Measurements from ENCODE around the gene KRTAP4-8. TPM values are rescaled to one million over a fixed set of nuclear protein-coding genes. Genes with fewer than 3 reads are reported as not detected.

KRTAP4-8 gene
- total RNA-seq, 1 experiment from 2014 or later, result not detected

DNA sequence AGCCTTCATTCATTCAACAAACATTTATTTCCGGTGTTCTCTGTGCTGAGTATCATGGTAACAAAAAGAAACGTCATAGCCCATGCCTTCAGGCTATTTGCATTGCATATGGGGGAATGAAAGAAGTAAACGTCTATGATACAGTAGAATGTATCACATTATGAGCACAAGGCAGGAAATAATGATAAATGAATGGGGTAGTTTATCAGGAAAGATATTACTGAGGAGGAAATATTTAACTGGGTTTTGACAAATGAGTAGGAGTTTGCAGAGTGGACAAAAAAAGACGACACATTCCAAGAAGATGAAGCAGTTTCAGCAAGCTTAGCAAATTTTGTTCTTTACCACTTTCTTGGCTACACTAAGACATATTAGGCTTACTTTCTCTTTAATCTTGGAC, 15.3 kb downstream of the KRTAP4-8 start:
- POLR2A ChIA-PET (ENCODE audit: unreplicated experiment), result no interaction called here
- H3K9me2 ChIP-seq (ENCODE audit: insufficient read depth), result no peaks in the 10 kb centered on the region
- no peak overlapping the region for H2AFZ ChIP-seq
- peaks cover 13% of the 10 kb centered on the region for H3K9me3 ChIP-seq (ENCODE audit: insufficient read depth, low read depth)
- TF ChIP-seq EZH2 (IDR thresholded peaks at IDR 0.05; ENCODE audit: low read depth), result no peak
- TF ChIP-seq, protein P1, sequence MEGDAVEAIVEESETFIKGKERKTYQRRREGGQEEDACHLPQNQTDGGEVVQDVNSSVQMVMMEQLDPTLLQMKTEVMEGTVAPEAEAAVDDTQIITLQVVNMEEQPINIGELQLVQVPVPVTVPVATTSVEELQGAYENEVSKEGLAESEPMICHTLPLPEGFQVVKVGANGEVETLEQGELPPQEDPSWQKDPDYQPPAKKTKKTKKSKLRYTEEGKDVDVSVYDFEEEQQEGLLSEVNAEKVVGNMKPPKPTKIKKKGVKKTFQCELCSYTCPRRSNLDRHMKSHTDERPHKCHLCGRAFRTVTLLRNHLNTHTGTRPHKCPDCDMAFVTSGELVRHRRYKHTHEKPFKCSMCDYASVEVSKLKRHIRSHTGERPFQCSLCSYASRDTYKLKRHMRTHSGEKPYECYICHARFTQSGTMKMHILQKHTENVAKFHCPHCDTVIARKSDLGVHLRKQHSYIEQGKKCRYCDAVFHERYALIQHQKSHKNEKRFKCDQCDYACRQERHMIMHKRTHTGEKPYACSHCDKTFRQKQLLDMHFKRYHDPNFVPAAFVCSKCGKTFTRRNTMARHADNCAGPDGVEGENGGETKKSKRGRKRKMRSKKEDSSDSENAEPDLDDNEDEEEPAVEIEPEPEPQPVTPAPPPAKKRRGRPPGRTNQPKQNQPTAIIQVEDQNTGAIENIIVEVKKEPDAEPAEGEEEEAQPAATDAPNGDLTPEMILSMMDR (conservative IDR thresholded peaks at IDR 0.05), result no peak
- BruUV-seq (replicated peaks), result no TSS peak
- CTCF ChIA-PET, result no interaction called here
- no peaks in the 10 kb centered on the region for H3K36me3 ChIP-seq (ENCODE audit: low read depth)
- intact Hi-C loops (cut with micrococcal nuclease; ENCODE audit: unreplicated experiment), result no loop called here
- peaks cover 35% of the 10 kb centered on the region for H3K4me1 ChIP-seq (replicated peaks; ENCODE audit: insufficient read depth)
- no peaks in the 10 kb centered on the region for H3K27me3 ChIP-seq (ENCODE audit: insufficient read depth, low read depth)
- peaks cover 13% of the 10 kb centered on the region for H3F3A ChIP-seq (ENCODE audit: insufficient read depth, low read depth)
- no peaks in the 10 kb centered on the region for H4K20me1 ChIP-seq (ENCODE audit: insufficient read depth)
- DNase-seq, result peak in 1 of 2 experiments; percentile 49
- peak overlapping the region; percentile 69 for H3K27ac ChIP-seq
- no peaks in the 10 kb centered on the region for H3K79me2 ChIP-seq (ENCODE audit: low read depth)
- H3K4me3 ChIP-seq, result no peak overlapping the region; the same call in 1 of the 2 replicates
- H3K4me2 ChIP-seq, result peak overlapping the region; percentile 56

DNA sequence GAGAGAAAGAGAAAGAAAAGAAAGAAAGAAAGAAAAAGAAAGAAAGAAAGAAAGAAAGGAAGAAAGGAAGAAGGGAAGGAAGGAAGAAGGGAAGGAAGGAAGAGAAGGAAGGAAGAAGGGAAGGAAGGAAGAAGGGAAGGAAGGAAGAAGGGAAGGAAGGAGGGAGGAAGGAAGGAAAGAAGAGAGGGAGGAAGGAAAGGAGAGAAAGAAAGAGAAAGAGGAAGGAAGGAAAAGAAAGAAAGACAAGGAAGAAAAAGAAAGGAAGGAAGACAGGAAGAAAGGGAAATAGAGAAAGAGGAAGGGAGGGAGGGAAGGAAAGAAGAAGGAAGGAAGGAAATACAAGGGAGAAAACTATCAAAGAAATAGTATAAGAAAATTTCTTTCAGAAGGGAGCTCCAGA, 21.2 kb downstream of the KRTAP4-8 start:
- no peaks in the 10 kb centered on the region for H3K36me3 ChIP-seq (ENCODE audit: low read depth)
- intact Hi-C loops (cut with micrococcal nuclease; ENCODE audit: unreplicated experiment), result no loop called here
- POLR2A ChIA-PET (ENCODE audit: unreplicated experiment), result no interaction called here
- CTCF ChIA-PET, result no interaction called here
- no peak overlapping the region for H2AFZ ChIP-seq
- H3K9me3 ChIP-seq (ENCODE audit: insufficient read depth, low read depth), result peaks cover 8% of the 10 kb centered on the region; the same call in 1 of the 2 replicates
- no TSS peak for BruUV-seq (replicated peaks)
- H3K4me1 ChIP-seq (replicated peaks; ENCODE audit: insufficient read depth), result no peaks in the 10 kb centered on the region
- no peak overlapping the region for H3K27ac ChIP-seq
- TF ChIP-seq, protein P1 (conservative IDR thresholded peaks at IDR 0.05), result no peak
- no peak for TF ChIP-seq EZH2 (IDR thresholded peaks at IDR 0.05; ENCODE audit: low read depth)
- H3K79me2 ChIP-seq (ENCODE audit: low read depth), result no peaks in the 10 kb centered on the region
- H3K9me2 ChIP-seq (ENCODE audit: insufficient read depth), result no peaks in the 10 kb centered on the region
- H3K4me2 ChIP-seq, result no peak overlapping the region
- H4K20me1 ChIP-seq (ENCODE audit: insufficient read depth), result no peaks in the 10 kb centered on the region
- H3K4me3 ChIP-seq, result no peak overlapping the region
- no peaks in the 10 kb centered on the region for H3K27me3 ChIP-seq (ENCODE audit: insufficient read depth, low read depth)
- H3F3A ChIP-seq (ENCODE audit: insufficient read depth, low read depth), result no peaks in the 10 kb centered on the region
- DNase-seq, result no peak

DNA sequence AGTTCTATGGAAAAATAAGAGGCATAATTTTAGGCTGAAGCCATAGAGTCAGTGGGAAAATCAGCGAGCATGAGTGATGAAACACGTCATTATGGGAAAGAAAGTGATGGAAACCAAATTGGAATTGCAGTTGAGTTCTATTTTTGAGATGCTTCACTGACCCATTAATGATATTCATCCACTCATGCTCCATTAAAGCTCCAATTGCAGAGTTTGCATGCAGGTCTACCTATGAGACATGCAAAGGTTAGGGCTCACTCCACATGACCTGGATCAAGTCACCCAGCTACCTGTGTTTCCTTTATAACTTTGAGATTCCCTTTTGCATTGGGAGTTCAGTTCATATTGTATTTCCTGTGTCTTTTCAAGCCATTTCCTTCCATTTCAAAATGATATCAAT, 24.3 kb downstream of the KRTAP4-8 start:
- H4K20me1 ChIP-seq (ENCODE audit: insufficient read depth), result no peaks in the 10 kb centered on the region
- H3K79me2 ChIP-seq (ENCODE audit: low read depth), result no peaks in the 10 kb centered on the region
- BruUV-seq (replicated peaks), result no TSS peak
- no peak overlapping the region for H2AFZ ChIP-seq
- H3K4me2 ChIP-seq, result no peak overlapping the region
- no peaks in the 10 kb centered on the region for H3F3A ChIP-seq (ENCODE audit: insufficient read depth, low read depth)
- H3K36me3 ChIP-seq (ENCODE audit: low read depth), result no peaks in the 10 kb centered on the region
- CTCF ChIA-PET, result no interaction called here
- intact Hi-C loops (cut with micrococcal nuclease; ENCODE audit: unreplicated experiment), result no loop called here
- H3K27me3 ChIP-seq (ENCODE audit: insufficient read depth, low read depth), result no peaks in the 10 kb centered on the region
- no peaks in the 10 kb centered on the region for H3K4me1 ChIP-seq (replicated peaks; ENCODE audit: insufficient read depth)
- DNase-seq, result no peak
- H3K9me2 ChIP-seq (ENCODE audit: insufficient read depth), result no peaks in the 10 kb centered on the region
- peaks cover 3% of the 10 kb centered on the region; the same call in 1 of the 2 replicates for H3K9me3 ChIP-seq (ENCODE audit: insufficient read depth, low read depth)
- H3K4me3 ChIP-seq, result no peak overlapping the region
- H3K27ac ChIP-seq, result no peak overlapping the region
- TF ChIP-seq EZH2 (IDR thresholded peaks at IDR 0.05; ENCODE audit: low read depth), result no peak
- POLR2A ChIA-PET (ENCODE audit: unreplicated experiment), result no interaction called here
